ENCODE data around the gene ARHGEF7.

Gene ARHGEF7

GRCh38 chr13:111111376-111111937 lies 3.7 kb upstream of the ARHGEF7 start:
- DNase-seq (ENCODE audit: low spot score): no peak

- no peak for DNase-seq (ENCODE audit: low spot score)
Measured at GRCh38 chr13:111112196-111112595, 2.9 kb upstream of the ARHGEF7 start.

GRCh38 chr13:111114362-111115060 lies 599 bp upstream of the ARHGEF7 start:
- no peak for DNase-seq (ENCODE audit: low spot score)

GRCh38 chr13:111115965-111116521 lies 933 bp downstream of the ARHGEF7 start:
- no peak for DNase-seq (ENCODE audit: low spot score)

DNA sequence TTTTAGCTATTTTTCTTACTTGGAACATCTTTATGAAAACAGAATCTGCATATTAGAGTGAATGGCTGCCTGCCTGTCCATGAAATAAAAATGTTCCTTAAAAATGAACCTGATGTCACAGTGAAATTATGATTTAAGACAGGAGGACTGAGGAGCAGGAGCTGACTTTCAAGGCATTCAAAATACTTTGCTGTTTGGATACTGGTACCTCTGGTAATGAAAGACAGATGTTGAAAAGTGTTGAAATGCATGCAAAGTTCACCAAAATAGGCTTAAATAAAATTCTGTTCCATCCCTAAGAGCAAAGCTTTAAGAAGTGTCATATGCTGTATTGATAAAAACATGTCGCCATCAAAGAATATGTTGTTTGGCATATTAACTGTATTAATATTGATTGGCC lies 1.7 kb downstream of the ARHGEF7 start:
- no peak for DNase-seq (ENCODE audit: low spot score)

GRCh38 chr13:111117289-111117688 lies 2.2 kb downstream of the ARHGEF7 start:
- no peak for DNase-seq (ENCODE audit: low spot score)

DNA sequence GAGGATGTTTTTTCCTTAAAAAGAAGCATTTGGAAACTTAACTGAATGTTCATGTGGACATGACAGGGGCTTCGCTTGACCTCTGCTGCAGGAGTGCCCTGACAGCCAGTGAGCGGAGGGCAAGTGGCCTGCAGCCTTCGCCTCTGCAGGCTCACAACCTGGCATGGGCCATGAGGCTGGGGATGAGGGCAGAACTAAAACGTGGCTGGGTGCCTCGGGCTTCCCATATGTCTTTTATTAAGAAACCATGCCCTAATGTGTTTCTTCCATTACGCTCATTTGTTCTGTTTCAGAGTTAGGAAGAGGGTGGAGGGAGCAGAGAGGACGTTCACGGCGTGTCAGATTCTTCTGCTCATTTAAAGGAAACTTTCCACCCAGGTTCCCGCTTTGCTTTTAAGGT lies 2.9 kb downstream of the ARHGEF7 start:
- DNase-seq (ENCODE audit: low spot score): no peak

DNA sequence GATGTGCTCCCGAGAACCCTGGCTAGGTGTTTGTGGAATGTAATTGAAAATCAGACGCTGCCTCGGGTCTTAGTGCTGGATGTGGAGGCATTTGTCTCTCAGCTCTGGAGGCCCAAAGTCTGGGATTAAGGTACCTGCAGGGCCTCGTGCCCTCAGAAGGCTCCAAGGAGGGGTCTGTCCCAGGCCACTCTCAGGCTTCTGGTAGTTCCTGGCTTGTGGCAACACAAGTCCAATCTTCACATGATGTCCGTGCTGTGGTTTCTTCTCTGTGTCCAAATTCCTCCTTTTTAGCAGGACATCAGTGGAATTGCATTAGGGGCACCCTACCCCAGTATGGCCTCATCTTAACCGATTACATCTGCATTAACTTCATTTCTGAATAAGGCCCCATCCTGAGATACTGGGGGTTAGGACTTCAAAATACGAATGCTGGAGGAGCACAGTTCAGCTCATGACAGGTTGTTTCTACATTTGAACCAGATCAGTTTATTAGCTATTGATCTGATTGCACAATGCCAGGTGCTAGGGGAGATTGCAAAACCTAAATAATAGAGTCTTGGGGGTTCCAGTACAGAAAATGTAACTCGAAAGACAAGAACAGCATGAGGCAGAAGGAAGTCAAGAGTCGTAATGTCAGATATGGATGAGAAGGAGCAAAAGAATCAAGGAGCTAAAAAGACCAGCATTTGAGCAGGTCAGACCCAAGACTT lies 3.9 kb downstream of the ARHGEF7 start:
- DNase-seq (ENCODE audit: low spot score): no peak

- DNase-seq (ENCODE audit: low spot score): no peak
Measured at GRCh38 chr13:111119966-111120365, 4.9 kb downstream of the ARHGEF7 start.

DNA sequence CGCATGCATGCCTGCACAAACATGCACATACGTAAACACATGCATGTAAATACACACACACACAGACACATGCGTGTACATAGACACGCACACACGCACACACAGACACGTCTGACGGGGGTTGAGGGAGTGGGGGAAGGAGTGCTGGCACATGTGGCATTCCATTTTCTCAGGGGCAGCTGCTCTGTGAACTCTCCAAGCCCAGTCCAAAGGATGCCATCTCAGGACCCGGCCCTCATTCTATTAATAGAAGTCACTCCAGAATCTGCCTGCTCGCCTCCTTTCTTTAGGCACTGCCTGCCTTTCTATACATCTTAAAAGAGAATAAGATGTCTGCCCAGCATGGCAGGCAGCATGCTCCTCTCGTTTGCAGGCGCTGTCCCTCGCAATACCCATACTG lies 5.3 kb downstream of the ARHGEF7 start:
- DNase-seq (ENCODE audit: low spot score): no peak

GRCh38 chr13:111120913-111121312 lies 5.8 kb downstream of the ARHGEF7 start:
- no peak for DNase-seq (ENCODE audit: low spot score)

DNA sequence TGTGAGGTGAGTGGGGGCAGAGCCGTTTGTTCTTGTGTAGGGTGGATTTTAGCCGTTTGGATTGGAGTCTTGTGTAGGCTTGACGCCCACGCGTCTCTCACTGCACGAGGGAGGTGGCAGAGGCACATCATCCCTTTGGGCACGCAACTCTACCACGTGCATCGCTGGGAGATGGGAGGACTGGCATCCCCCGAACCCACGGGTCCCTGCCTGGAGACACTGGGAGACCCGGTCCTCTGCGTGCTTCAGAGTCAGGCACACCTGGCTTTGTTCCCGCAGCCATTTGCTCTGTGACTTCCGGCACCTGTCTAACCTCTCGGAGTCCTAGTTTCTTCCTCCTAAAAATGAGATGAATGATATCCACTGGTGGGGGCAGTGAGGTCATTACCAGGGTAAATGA lies 6.4 kb downstream of the ARHGEF7 start:
- no peak for DNase-seq (ENCODE audit: low spot score)

GRCh38 chr13:111122056-111122455 lies 6.9 kb downstream of the ARHGEF7 start:
- no peak for DNase-seq (ENCODE audit: low spot score)

DNA sequence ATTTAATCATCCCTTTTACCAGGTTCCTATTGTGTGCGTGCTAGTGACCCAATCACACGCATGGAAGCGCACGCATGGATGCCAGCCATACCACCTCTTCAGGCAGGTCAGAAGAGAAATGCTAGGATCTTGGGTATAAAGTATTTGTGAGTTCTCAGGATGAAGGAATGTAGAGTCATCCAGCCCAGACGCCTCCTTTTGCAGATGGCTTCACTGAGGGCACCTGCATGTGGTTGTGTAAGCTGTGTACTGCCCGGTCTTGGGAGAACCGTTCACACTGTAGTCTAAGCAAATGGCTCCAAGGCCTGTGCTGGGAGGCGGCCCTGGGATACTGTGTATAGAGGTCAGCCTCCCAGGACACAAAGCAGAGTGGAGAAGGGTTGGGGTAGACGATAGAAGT lies 7.5 kb downstream of the ARHGEF7 start:
- no peak for DNase-seq (ENCODE audit: low spot score)

- DNase-seq (ENCODE audit: low spot score): no peak
Measured at GRCh38 chr13:111123221-111123620, 8.1 kb downstream of the ARHGEF7 start.

DNA sequence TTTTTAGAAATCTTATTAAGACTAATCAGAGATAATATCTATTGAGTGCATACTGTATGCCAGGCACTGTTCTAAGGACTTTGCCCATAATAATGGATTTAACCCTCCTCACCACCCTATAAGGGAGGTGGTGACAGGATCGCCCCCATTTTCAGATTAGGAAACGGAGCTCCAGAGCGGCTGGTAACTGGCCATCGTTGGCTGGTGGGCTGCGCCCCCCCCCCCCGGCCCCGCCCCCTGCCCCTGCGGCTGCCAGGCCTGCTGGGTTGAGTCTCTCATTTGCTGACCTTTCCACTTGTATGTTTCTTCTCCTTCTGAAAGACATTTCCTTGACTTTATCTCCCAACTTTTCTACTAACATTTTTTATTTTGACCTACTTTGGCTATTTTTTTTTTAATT lies 8.5 kb downstream of the ARHGEF7 start:
- no peak for DNase-seq (ENCODE audit: low spot score)

- no peak for DNase-seq (ENCODE audit: low spot score)
Measured at GRCh38 chr13:111126509-111126908, 11.4 kb downstream of the ARHGEF7 start.

DNA sequence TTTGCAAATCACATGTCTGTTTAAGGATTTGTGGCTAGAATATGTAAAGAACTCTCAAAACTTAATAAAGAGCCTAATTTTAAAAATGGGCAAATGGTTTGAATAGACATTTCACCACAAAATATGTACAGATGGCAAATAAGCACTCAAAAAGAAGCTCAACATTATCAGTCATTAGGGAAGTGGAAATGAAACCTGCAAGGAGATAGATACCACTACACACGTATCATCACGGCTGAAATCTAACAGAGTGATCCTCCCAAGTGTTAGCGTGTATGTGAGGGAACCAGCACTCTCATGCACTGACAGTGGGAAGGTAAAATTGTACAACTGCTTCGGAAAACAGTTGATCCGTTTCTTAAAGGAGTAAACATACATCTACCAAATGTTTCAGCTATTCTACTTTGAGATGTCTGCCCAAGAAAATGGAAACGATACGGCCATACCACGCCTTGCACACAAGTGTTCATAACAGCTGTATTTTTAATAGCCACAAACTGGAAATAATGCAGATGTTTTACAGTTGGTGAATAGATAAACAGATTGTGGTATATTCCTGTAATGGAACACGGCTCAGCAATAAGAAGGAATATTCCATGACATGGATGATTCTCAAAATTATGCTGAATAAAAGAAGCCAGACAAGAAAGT lies 14.5 kb downstream of the ARHGEF7 start:
- no peak for DNase-seq (ENCODE audit: low spot score)

DNA sequence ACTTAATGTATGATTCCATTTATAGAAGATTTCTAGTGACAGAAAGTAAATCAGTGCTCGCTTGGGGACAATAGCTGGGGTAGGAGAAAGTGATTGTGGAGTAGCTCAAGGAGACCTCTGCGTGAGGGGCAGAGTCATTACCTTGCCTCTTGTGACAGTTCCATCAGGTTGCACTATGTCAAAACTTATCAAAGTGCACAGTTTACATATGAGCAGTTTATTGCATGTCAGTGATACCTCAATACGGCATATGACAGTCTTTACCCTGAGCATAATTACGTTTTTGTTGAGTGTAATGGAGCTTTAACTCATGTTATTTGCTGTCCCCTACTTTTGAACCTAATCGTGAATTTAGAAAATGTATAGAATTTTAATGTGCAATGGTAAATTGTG lies 15.0 kb downstream of the ARHGEF7 start:
- no peak for DNase-seq (ENCODE audit: low spot score)

GRCh38 chr13:111131048-111131447 lies 15.9 kb downstream of the ARHGEF7 start:
- no peak for DNase-seq (ENCODE audit: low spot score)

DNA sequence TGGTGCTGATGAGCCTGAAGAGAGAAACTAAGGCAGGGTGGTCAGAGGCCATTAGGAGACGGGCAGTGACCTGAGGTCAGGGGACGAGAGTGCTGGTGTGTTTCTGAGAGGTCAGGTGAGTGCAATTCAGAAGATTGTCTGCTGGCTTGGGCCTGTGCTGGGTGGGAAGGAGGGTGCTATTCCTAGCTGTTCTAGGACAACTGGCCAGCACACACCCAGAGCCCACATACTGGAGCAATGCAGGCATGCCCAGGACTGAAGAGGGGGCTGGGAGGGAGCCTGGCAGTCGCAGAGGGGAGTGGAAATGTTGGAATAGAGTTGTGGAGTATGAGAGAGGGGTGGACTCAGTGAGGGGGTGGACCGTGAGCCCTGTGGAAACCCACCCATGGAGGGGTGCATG lies 16.5 kb downstream of the ARHGEF7 start:
- DNase-seq (ENCODE audit: low spot score): no peak

- no peak for DNase-seq (ENCODE audit: low spot score)
Measured at GRCh38 chr13:111132948-111133347, 17.8 kb downstream of the ARHGEF7 start.

DNA sequence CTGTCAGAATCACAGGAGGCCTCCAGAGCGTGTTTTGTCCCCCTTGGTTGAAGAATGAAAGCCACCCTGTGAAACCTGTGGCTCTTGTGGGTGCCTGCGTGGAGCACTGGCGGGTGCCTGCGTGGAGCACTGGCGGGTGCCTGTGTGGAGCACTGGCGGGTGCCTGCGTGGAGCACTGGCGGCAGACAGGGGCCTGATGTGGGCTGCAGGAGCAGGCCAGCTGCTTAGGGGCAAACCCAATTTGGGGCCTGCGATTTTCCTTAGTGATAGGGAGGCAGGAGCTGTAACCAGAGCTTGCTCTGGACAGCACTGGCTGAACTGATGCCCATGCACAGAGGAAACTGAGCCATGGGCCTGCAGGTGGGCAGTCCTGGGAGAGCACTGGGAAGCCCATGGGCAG lies 24.3 kb downstream of the ARHGEF7 start:
- DNase-seq (ENCODE audit: low spot score): no peak
